SK-N-SH treated with all-trans-retinoic acid at 6 μM for 48 hours (cell line): ENCODE measurements around the gene TPRX2.
"Not testable (repeated sequence)": the region's sequence is repeated elsewhere in the genome, so short reads cannot be mapped to it uniquely, and the experiment has no call there.

Source experiments
- ATAC-seq: fragments of 200-7000 bp; cut with Tn5 transposase; 3 replicates; pipeline ENCODE4 v1.9.1; 2020; ENCODE audit warnings: mild to moderate bottlenecking, moderate library complexity
- ARNTL ChIP-seq: fragments of 450-650 bp; formaldehyde crosslinking; IDR thresholded peaks from 2 replicates; pipeline ENCODE4 v1.5.0; 2020; ENCODE audit warnings: low read depth, mild to moderate bottlenecking, moderate library complexity, borderline replicate concordance
- BACH2 ChIP-seq: fragments of 250-450 bp; sonication (Bioruptor Pico); IDR thresholded peaks from 2 replicates; pipeline ENCODE4 v1.9.0; 2021; ENCODE audit warnings: mild to moderate bottlenecking, borderline replicate concordance
- CREB5 ChIP-seq: fragments of 250-450 bp; sonication (Bioruptor Pico); IDR thresholded peaks from 2 replicates; pipeline ENCODE4 v1.5.1; 2020; ENCODE audit warnings: low read depth, mild to moderate bottlenecking, moderate library complexity
- CSDC2 ChIP-seq: fragments of 250-450 bp; sonication (Bioruptor Pico); IDR thresholded peaks from 2 replicates; pipeline ENCODE4 v1.5.0; 2020; ENCODE audit warnings: mild to moderate bottlenecking, moderate library complexity
- ESRRG ChIP-seq: fragments of 250-450 bp; sonication (Bioruptor Pico); IDR thresholded peaks from 2 replicates; pipeline ENCODE4 v1.6.1; 2021; ENCODE audit warnings: mild to moderate bottlenecking
- GLIS3 ChIP-seq: fragments of 250-450 bp; sonication (Bioruptor Pico); IDR thresholded peaks from 2 replicates; pipeline ENCODE4 v1.5.0; 2020; ENCODE audit warnings: mild to moderate bottlenecking, moderate library complexity
- ISL1 ChIP-seq: fragments of 250-450 bp; sonication (Bioruptor Pico); IDR thresholded peaks from 2 replicates; pipeline ENCODE4 v2.1.2; 2022; ENCODE audit warnings: mild to moderate bottlenecking, moderate library complexity
- OSR1 ChIP-seq: fragments of 250-450 bp; sonication (Bioruptor Pico); IDR thresholded peaks from 2 replicates; pipeline ENCODE4 v1.8.0; 2022; ENCODE audit warnings: moderate library complexity, mild to moderate bottlenecking, inconsistent platforms
- PATZ1 ChIP-seq: fragments of 250-450 bp; sonication (Bioruptor Pico); IDR thresholded peaks from 2 replicates; pipeline ENCODE4 v1.8.0; 2020; ENCODE audit warnings: mild to moderate bottlenecking, moderate library complexity, borderline replicate concordance
- POU6F1 ChIP-seq: fragments of 250-450 bp; sonication (Bioruptor Pico); IDR thresholded peaks from 2 replicates; pipeline ENCODE4 v1.8.0; 2021; ENCODE audit warnings: low read depth, mild to moderate bottlenecking, moderate library complexity, borderline replicate concordance
- PPARA ChIP-seq: fragments of 250-450 bp; sonication (Bioruptor Pico); IDR thresholded peaks from 2 replicates; pipeline ENCODE4 v1.5.0; 2020; ENCODE audit warnings: mild to moderate bottlenecking, borderline replicate concordance
- RARB ChIP-seq: fragments of 250-450 bp; sonication (Bioruptor Pico); IDR thresholded peaks from 2 replicates; pipeline ENCODE4 v1.8.0; 2021; ENCODE audit warnings: mild to moderate bottlenecking, moderate library complexity
- SNAI2 ChIP-seq: fragments of 250-450 bp; sonication (Bioruptor Pico); IDR thresholded peaks from 2 replicates; pipeline ENCODE4 v1.5.0; 2020; ENCODE audit warnings: mild to moderate bottlenecking, moderate library complexity
- TCF4 ChIP-seq: fragments of 250-450 bp; sonication (Bioruptor Pico); IDR thresholded peaks from 2 replicates; pipeline ENCODE4 v1.8.0; 2021; ENCODE audit warnings: mild to moderate bottlenecking, moderate library complexity, borderline replicate concordance
- TOX ChIP-seq: fragments of 250-450 bp; sonication (Bioruptor Pico); IDR thresholded peaks from 2 replicates; pipeline ENCODE4 v1.8.0; 2021; ENCODE audit warnings: mild to moderate bottlenecking, moderate library complexity, borderline replicate concordance
- ZC3H10 ChIP-seq: fragments of 250-450 bp; sonication (Bioruptor Pico); IDR thresholded peaks from 2 replicates; pipeline ENCODE4 v1.5.1; 2021; ENCODE audit warnings: mild to moderate bottlenecking, moderate library complexity
- ZFP3 ChIP-seq: fragments of 250-450 bp; sonication (Bioruptor Pico); IDR thresholded peaks from 2 replicates; pipeline ENCODE4 v1.5.0; 2020; ENCODE audit warnings: mild to moderate bottlenecking, moderate library complexity
- ZFP30 ChIP-seq: fragments of 450-650 bp; formaldehyde crosslinking; IDR thresholded peaks from 2 replicates; pipeline ENCODE4 v1.5.0; 2022; ENCODE audit warnings: mild to moderate bottlenecking, moderate library complexity
- ZNF565 ChIP-seq: fragments of 450-650 bp; formaldehyde crosslinking; conservative IDR thresholded peaks from 2 replicates; pipeline ENCODE4 v1.5.0; 2020; ENCODE audit warnings: low read depth, mild to moderate bottlenecking, moderate library complexity
- ZNF70 ChIP-seq: fragments of 450-650 bp; formaldehyde crosslinking; IDR thresholded peaks from 2 replicates; pipeline ENCODE4 v1.5.0; 2020; ENCODE audit warnings: mild to moderate bottlenecking, moderate library complexity
- ZNF8 ChIP-seq: fragments of 450-650 bp; formaldehyde crosslinking; IDR thresholded peaks from 2 replicates; pipeline ENCODE4 v1.5.0; 2020; ENCODE audit warnings: mild to moderate bottlenecking, moderate library complexity

TPRX2 gene

GRCh38 chr19:47813995-47814328, 45.1 kb upstream of the TPRX2 start (continued):
- TF ChIP-seq ISL1 (CRISPR knock-in tag) (no peak), ARNTL (CRISPR knock-in tag) (no peak), ZFP30 (no peak), ZNF565 (no peak), SNAI2 (no peak), POU6F1 (CRISPR knock-in tag) (no peak), ZNF8 (no peak)
- TF ChIP-seq, all 23 proteins: peak for 0

DNA sequence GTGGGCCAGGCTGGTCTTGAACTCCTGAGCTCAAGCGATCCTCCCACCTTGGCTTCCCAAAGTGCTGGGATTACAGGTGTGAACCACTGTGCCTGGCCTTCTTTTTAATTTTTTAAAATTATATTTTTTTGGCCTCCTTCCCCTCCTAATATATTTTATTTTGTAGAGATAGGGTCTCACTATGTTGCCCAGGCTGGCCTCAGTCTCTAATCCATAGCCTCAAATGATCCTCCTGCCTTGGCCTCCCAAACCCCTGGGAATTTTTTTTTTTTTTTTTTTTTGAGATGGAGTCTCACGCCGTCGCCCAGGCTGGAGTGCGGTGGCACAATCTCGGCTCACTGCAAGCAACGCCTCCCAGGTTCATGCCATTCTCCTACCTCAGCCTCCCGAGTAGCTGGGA, 42.8 kb upstream of the TPRX2 start:
- not testable (repeated sequence) for ATAC-seq

GRCh38 chr19:47818221-47818620, 40.8 kb upstream of the TPRX2 start:
- not testable (repeated sequence) for ATAC-seq

- ATAC-seq, result no peak
- TF ChIP-seq BACH2 (no peak), CREB5 (CRISPR knock-in tag) (no peak), SNAI2 (no peak), PATZ1 (CRISPR knock-in tag) (no peak), TOX (CRISPR knock-in tag) (no peak), POU6F1 (CRISPR knock-in tag) (no peak), CSDC2 (no peak), ESRRG (CRISPR knock-in tag) (no peak), ZNF8 (no peak), ZNF70 (no peak), ARNTL (CRISPR knock-in tag) (no peak), TCF4 (CRISPR knock-in tag) (no peak), ZC3H10 (CRISPR knock-in tag) (no peak), GLIS3 (CRISPR knock-in tag) (no peak)
Measured at GRCh38 chr19:47819858-47820257, 39.2 kb upstream of the TPRX2 start.

DNA sequence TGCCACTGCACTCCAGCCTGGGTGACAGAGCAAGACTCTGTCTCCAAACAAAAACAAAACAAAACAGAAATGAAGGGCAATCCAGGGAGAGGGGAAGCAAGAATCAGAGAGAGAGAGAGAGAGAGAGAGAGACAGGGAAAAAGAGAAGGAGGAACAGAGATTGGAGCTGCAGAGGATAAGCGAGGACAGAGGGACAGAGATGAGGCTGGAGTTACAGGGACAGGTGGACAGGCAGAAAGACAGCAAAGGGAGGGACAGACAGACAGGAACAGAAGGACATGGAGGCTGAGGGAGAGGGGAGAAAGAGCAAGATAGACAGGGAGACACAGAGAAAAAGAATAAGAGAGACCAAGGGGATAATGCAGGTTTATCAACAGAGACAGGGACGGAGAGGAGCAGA, 38.6 kb upstream of the TPRX2 start:
- no peak for TF ChIP-seq ZNF8
- no peak for TF ChIP-seq RARB (CRISPR knock-in tag)
- TF ChIP-seq CSDC2, result no peak
- no peak for TF ChIP-seq ZFP30
- TF ChIP-seq TOX (CRISPR knock-in tag), result no peak
- TF ChIP-seq PPARA (CRISPR knock-in tag), result no peak
- TF ChIP-seq OSR1, result no peak
- no peak for TF ChIP-seq TCF4 (CRISPR knock-in tag)
- ATAC-seq, result 0 out of 3 replicates have a peak, but pooled peaks have one; percentile 14

DNA sequence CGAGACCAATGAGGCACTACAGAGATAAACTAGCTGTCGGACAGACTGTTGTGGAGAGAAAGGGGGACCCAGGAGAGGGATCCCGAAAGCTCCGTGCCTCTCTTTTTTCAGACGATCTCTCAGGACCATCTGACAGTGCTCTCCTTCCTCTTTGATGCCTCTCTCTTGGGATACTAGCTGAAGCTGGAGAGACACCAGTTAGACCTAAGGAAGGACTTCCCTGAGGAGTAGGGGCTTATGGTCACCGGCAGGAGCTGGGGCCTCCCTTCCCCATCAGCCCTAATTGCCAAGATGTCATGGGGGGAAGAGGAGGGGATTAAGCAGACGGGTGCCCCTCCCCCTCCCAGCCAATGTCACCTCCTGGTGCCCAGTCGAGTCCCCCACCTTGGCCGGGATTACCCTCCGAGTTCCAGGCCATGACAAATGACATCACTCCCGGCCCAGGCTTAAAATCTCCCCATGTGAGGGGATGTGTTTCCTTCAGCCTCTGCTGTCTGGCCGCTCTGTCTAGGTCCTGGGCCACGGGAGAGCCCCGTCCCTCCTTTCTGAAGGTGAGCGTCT, 37.5 kb upstream of the TPRX2 start, which contains the start of gene CRX:
Gene CRX (plus strand): TSS at position 478 of the 561 bp plus-strand sequence. CDS start 12,507 bp downstream, outside the sequence.
- no peak for ATAC-seq
- TF ChIP-seq ARNTL (CRISPR knock-in tag) (no peak), ZFP3 (no peak), POU6F1 (CRISPR knock-in tag) (no peak), TCF4 (CRISPR knock-in tag) (no peak), CSDC2 (no peak), CREB5 (CRISPR knock-in tag) (no peak), SNAI2 (no peak), RARB (CRISPR knock-in tag) (no peak)
